LoVo (cell line): ENCODE measurements around the gene USP9Y.

Experiments
- DNase-seq: peaks from one replicate; pipeline ENCODE4 v3.0.0-alpha.2; 2016; ENCODE audit warnings: low spot score

USP9Y gene

DNA sequence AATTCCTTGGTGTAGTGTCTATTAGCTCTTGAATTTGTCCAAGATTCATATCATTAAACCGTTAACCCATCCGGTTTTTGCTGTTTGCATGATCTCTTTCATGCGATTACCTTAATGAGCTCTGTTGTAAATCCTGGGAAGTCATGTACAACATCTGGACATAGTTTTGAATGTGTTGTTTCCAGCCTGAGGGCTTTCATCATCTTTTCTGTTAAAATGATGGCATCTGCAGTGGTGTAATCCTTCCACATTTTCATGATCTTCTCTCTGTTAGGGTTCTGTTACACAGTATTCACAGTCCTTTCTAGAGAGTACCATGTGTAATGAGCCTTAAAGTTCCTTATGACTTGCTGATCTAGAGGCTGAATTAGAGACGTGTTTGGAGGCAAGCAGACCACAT lies 64.9 kb downstream of the USP9Y start:
- DNase-seq: no peak

DNA sequence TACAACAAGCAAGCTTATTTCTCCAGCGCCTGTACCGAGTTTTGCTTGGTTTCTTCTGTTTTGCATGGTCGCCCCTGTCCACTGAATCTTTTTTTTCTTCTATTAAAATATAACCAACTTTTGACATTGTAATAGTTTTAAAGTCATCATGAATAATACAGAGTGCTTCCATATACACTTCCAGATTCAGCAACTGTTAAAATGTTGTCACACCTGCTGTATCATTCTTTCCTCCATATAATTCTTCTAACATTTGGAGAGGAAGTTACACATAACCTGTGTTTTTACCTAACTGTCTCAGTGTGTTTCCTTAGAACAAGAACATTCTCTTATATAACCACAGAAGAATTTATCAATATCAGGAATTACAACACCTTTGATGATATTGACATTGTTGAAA lies 83.5 kb downstream of the USP9Y start:
- DNase-seq: no peak

DNA sequence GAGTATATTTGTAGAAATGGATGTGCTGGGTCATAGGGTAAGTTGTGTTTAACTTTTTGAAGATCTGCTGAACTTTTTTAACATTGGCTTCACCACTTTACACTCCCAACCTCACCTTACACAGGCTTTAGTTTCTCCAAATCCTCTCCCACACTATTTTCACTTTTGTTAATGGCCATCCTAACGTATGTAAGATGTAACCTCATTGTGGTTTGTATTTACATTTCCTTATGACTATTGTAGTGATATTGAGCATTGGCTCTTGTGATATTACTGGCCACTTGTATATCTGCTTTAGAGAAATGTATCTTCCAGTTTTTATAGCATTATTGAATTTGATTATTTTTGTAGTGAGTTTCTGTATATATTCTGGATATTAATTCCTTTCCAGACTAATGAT lies 93.0 kb downstream of the USP9Y start:
- DNase-seq: no peak

DNA sequence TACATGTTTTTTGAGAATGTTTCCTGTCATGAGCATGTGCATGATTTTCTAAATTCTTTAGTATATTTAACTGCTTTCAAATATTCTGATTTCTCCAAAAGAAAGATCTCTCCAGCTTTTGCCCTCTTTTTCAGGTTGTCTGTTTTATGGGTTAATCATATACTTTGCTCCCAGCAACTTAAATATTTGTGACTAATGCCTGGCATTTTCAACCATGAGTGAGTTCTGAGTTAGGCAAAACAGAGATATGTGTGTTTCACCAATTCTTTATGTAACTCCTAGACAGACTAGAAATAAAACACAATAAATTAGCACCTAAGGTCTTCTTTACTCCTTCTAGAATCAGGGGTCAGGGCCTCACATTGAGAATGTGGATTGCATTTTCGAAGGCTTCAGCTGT lies 107.0 kb downstream of the USP9Y start:
- DNase-seq: no peak

DNA sequence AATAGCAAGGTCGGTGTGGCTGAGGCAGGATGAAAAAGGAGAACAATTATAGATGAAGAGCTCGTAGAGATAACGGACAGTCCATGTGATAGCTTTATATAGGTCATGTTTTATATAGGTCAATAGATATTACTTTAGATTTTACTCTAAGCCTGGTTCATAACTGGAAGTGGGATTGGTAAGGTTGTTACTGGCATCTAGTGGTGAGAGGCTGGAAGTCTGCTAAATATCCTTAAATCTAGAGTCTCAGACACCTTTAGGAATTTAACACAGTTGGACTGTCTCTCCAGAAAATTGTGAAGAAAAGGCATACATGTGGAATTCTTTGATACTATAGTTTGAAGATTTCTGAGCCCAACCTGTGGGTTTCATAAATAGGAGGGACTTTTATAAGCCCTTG lies 108.0 kb downstream of the USP9Y start:
- peak; percentile 0 for DNase-seq

DNA sequence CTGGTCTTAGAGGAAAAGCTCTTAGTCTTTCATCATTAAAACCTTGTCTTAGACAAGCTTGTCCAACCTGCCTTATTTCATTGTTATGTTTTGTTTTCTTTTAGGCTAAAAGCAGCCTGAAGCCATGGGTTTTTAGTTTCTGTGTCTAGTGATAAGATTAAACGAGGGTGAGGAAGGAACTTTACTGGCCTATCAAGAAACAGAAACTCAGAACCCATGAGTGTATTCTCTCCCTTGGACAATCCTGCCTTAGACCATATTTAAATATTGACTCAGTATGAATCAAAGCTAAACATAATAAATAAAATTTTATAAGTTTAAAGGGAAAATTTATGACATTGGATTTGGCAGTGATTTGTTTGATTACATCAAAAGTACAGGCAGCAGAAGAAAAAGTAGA lies 122.4 kb downstream of the USP9Y start:
- DNase-seq: no peak

DNA sequence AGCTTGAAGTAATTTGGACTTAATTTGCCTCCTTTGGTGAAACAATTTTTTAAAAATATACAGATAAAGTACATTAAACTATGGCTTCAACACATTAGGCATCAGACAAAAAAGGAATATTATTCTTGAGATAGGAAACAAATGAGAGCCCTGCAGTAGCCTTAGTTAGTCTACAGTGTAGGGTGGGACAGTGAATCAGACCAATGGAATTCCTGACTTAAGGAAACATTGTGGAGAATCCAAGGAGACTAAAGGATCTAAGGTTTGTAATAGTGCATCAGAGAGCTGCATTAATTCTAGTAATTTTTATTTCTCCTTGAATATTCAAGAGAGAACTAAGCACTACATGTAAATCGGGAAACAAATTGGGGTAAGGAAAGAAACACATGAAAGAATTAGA lies 125.8 kb downstream of the USP9Y start:
- DNase-seq: no peak

DNA sequence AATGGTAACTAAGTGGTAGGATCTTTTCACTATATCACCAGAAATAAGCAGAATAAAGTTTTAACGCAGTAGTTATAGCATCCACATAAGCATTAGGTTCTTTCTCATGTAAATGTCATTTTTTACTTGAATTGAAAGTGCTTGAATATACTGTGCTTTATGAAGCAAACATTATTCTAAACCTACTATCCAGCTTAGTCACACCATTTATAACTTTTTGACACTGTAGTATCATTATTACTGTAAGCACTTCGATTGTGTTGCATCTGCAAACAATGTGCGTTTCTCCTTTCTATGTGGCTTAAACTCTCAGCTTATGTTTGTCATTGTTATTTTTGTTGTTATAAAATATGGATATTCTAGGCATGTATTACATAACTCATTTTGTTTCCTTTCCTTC lies 132.3 kb downstream of the USP9Y start:
- DNase-seq: no peak

DNA sequence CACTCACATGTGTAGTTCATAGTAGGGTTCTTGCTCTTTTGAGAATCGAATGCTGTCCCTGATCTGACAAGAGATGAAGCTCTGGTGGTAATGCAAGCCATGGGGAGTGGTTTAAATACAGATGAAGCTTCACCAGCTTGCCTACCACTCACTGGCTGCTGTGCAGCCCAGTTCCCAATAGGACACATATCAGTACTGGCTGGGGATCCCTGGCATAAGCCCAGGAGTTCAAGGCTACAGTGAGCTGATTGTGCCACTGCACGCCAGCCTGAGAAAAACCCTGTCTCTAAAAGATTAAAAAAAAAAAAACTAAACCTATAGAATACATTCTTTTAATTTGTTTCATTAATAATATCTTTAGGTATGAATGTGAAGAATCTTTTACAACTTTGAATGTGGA lies 136.5 kb downstream of the USP9Y start:
- no peak for DNase-seq

DNA sequence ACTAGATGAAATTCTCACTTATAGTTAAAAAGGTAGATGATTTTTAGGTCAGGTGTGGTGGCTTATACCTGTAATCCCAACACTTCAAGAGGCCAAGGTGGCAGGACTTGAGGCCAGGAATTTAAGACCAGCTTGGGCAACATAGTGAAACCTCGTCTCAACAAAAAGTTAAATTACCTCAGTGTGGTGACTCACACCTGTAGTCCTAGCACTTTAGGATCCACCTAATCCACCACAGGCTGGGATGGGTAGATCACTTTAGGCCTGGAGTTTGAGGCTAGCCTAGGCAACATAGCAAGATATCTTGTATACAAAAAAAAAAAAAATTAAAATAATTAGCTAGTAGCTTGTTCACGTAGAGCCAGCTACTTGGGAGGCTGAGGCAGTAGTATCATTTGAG lies 140.3 kb downstream of the USP9Y start:
- no peak for DNase-seq

DNA sequence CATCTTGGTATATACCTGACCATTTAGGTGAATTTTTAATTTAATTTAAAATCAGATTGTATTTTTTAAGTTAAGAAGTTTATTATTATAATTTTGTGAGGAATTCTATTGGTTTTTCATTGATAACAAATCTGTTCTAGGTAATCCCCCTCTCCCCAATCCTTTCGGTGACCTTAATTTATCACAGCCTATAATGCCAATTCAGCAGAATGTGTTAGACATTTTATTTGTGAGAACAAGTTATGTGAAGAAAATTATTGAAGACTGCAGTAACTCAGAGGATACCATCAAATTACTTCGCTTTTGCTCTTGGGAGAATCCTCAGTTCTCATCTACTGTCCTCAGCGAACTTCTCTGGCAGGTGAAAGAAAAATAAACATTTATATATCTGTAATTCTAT lies 145.8 kb downstream of the USP9Y start:
- DNase-seq: no peak

DNA sequence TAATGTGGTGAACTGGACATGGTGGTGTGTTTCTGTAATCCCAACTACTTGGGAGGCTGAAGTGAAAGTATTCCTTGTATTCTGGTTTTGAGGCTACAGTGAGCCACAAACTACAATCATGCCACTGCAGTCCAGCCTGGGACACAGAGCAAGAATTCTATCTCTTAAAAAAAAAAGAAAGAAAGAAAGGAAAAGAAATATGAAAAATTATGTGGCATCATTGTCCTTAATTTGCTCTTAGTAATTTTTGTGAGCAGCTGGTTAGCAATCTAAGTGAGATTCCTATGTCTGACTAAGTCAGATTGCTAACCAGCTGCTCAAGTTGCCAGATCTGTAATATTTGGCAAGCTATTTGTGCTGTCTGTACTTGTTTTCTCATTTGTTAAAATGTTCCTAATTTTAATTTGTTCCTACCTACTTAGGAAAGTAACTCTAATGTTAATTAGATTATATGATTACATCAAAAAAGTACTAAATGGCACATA lies 154.8 kb downstream of the USP9Y start:
- DNase-seq: no peak

DNA sequence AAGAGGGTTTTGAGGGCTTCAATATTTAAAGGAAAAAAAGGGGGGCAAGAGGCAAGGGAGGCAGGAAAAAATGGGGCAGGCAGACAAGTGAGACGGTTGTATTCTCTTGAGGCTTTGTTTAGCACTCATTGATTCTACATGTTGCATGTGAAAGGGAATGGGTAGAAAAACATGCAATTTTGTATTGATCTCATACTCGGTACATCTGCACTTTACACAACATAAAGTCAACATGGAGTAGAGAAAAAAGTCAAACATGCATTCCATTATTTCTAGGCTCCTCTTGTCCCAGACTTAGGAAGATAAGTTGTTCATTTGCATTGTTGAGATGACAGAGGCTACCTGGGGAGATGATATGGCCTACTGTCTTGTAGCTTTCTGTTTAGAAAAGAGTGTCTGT lies 166.9 kb downstream of the USP9Y start:
- DNase-seq: no peak

DNA sequence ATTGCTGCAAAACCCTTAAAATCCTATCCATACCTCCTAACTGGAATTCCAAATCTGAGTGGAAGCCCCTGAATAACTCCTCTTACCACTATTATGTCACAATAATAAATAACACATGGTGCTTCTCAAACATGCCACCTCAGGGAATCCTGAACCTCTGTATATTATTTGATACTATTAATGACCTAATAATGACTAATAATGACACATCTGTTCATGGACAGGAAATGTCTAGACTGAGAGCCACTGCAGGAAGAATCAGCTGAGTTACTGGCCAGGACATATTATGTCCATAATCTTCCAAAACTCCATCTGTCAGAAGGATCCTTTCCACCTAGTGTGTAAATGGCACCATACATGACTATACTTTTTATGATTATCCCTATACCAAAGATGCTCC lies 195.9 kb downstream of the USP9Y start:
- no peak for DNase-seq

DNA sequence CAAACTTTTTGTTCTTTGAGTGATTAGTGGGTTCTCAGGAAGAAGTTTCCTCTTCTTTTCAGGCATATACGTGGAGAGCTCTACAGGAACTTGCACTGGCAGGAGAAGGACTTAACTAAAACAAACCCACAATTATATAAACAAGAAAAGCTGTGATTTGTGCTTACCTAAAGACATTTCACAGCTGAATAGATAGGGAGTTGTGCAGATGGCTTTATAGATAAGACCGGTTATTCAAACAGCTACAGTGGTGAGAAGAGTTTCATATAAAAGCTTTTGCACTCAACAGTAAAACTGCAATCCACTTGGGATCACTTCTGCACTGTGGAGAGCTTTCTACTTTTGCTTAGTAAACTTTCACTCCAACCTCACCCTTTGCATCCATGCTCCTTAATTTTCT lies 197.6 kb downstream of the USP9Y start:
- DNase-seq: no peak

DNA sequence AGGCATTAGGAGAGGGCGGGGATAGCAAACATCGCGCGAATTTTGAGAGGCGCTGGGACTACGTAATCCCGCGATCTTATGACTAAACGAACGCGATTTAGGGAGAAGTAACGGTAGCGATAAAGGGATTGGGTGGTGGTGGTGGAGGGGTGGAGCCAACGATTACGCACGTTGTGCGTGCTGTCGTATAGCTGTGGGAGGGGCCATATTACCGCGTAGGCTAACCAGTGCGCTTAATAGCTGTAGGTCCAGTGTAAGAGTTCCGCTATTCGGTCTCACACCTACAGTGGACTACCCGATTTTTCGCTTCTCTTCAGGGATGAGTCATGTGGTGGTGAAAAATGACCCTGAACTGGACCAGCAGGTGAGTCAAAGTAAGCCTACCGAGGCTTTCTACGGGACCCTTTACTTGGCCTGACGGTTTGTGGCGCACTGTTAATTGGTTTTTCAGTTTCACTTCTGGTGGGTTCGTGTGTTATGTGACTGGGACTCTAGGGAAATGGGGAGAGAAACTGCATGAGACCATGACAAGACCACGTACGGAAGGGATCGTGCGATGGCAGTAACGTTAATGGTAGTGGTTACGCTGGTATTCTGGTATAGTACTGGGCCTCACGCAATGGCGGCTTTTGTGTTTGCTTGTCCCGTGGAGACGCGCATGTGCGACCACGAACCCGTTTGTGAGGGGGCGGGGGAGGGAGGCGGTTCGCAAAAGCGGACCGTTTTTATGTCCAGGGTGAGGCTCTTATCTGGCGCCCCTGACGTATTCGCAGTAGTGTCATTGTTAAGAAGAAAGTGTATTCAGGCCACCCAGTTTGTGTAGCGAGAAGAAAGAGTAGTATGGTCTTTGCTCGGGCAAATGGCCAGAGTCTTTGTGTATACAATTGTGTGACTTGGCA lies 203.8 kb downstream of the USP9Y start, which contains the start of gene DDX3Y:
Gene DDX3Y, plus strand, starts transcription at position 251 of the 899 bp plus-strand sequence. Its CDS starts 69 bp downstream, at position 320.
- DNase-seq: peak; percentile 84

DNA sequence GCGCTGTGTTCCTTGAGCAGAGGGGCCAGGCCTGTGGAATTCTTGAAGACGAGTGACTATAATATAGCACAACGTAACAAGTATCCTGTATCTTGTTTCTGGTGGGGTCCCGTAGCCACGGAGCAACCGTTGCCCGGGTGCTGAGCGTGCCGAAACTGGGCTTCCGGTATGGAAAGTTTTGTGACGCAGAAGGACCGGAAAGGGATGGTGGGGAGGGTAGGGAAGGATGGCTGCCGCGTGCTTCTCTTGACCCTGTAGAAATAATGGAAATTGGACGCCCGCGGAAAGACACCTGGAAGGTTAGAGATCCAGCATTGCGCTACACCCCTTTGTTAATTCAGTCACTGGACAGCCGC lies 204.5 kb downstream of the USP9Y start:
- peak; percentile 52 for DNase-seq

DNA sequence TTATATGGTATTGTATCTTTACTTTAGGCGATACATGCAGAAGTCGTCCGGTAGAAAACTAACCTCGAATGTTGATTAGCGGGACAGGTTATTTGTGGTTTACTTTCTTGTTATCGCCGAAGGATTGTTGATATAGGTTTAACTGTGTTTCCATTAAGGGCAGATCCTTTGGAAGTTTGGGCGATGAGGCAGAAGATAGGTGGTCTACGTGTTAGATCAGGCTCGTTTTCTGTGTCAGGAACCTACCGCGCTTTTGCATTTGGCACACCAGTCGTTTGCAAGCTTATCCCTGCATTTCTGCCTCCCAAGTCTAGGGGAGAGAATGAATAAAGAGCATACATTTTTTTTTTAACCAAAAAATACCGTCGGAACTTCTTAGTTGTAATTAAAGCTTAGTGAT lies 204.9 kb downstream of the USP9Y start:
- DNase-seq: no peak
